ENCODE results near the gene SMYD3. TPM values are rescaled to one million over a fixed set of nuclear protein-coding genes. Genes with fewer than 3 reads are reported as not detected.

SMYD3 gene
- total and polyA plus RNA-seq, 9 of the 15 experiments (the other 6 are each of a cell fraction or from before 2014, with no cell fraction given): 128 to 440 (median 197) TPM

GRCh38 chr1:246151796-246152434 lies 355.2 kb downstream of the SMYD3 start (continued):
- TF ChIP-seq, protein P1, sequence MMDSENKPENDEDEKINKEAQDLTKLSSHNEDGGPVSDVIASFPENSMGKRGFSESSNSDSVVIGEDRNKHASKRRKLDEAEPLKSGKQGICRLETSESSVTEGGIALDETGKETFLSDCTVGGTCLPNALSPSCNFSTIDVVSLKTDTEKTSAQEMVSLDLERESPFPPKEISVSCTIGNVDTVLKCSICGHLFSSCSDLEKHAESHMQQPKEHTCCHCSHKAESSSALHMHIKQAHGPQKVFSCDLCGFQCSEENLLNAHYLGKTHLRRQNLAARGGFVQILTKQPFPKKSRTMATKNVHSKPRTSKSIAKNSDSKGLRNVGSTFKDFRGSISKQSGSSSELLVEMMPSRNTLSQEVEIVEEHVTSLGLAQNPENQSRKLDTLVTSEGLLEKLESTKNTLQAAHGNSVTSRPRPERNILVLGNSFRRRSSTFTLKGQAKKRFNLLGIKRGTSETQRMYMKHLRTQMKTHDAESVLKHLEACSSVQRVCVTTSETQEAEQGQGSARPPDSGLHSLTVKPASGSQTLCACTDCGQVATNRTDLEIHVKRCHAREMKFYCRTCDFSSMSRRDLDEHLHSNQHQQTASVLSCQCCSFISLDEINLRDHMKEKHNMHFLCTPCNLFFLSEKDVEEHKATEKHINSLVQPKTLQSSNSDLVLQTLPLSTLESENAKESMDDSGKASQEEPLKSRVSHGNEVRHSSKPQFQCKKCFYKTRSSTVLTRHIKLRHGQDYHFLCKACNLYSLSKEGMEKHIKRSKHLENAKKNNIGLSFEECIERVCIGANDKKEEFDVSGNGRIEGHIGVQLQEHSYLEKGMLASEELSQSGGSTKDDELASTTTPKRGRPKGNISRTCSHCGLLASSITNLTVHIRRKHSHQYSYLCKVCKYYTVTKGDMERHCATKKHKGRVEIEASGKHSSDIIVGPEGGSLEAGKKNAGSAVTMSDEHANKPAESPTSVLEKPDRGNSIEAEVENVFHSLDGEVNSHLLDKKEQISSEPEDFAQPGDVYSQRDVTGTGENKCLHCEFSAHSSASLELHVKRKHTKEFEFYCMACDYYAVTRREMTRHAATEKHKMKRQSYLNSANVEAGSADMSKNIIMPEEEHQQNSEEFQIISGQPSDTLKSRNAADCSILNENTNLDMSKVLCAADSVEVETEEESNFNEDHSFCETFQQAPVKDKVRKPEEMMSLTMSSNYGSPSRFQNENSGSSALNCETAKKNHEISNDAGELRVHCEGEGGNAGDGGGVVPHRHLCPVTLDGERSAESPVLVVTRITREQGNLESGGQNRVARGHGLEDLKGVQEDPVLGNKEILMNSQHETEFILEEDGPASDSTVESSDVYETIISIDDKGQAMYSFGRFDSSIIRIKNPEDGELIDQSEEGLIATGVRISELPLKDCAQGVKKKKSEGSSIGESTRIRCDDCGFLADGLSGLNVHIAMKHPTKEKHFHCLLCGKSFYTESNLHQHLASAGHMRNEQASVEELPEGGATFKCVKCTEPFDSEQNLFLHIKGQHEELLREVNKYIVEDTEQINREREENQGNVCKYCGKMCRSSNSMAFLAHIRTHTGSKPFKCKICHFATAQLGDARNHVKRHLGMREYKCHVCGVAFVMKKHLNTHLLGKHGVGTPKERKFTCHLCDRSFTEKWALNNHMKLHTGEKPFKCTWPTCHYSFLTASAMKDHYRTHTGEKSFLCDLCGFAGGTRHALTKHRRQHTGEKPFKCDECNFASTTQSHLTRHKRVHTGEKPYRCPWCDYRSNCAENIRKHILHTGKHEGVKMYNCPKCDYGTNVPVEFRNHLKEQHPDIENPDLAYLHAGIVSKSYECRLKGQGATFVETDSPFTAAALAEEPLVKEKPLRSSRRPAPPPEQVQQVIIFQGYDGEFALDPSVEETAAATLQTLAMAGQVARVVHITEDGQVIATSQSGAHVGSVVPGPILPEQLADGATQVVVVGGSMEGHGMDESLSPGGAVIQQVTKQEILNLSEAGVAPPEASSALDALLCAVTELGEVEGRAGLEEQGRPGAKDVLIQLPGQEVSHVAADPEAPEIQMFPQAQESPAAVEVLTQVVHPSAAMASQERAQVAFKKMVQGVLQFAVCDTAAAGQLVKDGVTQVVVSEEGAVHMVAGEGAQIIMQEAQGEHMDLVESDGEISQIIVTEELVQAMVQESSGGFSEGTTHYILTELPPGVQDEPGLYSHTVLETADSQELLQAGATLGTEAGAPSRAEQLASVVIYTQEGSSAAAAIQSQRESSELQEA (IDR thresholded peaks at IDR 0.05; ENCODE audit: low read depth): no peak
- TF ChIP-seq, protein P2, sequence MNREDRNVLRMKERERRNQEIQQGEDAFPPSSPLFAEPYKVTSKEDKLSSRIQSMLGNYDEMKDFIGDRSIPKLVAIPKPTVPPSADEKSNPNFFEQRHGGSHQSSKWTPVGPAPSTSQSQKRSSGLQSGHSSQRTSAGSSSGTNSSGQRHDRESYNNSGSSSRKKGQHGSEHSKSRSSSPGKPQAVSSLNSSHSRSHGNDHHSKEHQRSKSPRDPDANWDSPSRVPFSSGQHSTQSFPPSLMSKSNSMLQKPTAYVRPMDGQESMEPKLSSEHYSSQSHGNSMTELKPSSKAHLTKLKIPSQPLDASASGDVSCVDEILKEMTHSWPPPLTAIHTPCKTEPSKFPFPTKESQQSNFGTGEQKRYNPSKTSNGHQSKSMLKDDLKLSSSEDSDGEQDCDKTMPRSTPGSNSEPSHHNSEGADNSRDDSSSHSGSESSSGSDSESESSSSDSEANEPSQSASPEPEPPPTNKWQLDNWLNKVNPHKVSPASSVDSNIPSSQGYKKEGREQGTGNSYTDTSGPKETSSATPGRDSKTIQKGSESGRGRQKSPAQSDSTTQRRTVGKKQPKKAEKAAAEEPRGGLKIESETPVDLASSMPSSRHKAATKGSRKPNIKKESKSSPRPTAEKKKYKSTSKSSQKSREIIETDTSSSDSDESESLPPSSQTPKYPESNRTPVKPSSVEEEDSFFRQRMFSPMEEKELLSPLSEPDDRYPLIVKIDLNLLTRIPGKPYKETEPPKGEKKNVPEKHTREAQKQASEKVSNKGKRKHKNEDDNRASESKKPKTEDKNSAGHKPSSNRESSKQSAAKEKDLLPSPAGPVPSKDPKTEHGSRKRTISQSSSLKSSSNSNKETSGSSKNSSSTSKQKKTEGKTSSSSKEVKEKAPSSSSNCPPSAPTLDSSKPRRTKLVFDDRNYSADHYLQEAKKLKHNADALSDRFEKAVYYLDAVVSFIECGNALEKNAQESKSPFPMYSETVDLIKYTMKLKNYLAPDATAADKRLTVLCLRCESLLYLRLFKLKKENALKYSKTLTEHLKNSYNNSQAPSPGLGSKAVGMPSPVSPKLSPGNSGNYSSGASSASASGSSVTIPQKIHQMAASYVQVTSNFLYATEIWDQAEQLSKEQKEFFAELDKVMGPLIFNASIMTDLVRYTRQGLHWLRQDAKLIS (CRISPR knock-in tag; IDR thresholded peaks at IDR 0.05): no peak
- TF ChIP-seq RFX1 (IDR thresholded peaks at IDR 0.05) (no peak), ZNF699 (CRISPR knock-in tag; IDR thresholded peaks at IDR 0.05; ENCODE audit: insufficient replicate concordance) (no peak), ARID3B (CRISPR knock-in tag; IDR thresholded peaks at IDR 0.05; ENCODE audit: borderline replicate concordance) (no peak)

Data from K562 (cell line).